ENCODE data around the gene FKBP3.
"Not testable (repeated sequence)": the region's sequence is repeated elsewhere in the genome, so short reads cannot be mapped to it uniquely, and the experiment has no call there.

Gene FKBP3

DNA sequence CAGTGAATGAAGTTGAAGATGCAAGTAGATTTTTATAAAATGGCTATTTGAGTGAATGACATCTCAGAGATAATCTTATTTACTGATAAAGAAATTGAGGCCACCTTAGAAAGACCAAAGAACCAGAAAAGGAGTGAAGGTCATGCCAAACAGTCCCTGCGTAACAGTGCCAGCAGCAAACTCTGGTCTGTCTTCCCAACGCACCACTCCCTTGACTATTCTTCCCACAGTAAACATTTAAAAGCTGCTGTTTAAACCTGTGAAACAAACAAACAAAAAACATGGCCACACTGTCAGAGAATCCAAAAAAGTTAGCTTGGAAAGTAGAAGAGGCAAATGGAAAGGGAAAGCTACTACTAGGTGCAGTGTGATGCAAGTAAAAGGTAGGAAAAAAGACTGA, 51.9 kb downstream of the FKBP3 start:
- no peak for DNase-seq (ENCODE audit: low read depth)

DNA sequence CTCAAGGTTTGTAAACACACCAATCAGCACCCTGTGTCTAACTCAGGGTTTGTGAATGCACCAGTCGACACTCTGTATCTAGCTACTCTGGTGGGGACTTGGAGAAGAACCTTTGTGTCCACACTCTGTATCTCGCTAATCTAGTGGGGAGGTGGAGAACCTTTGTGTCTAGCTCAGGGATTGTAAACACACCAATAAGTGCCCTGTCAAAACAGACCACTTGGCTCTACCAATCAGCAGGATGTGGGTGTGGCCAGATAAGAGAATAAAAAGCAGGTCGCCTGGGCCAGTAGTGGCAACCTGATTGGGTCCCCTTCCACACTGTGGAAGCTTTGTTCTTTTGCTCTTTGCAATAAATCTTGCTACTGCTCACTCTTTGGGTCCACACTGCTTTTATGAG, 53.2 kb downstream of the FKBP3 start:
- not testable (repeated sequence) for H3K4me3 ChIP-seq (ENCODE audit: low read depth, low read length); DNase-seq (ENCODE audit: low read depth)

More for the DNA sequence above, 51.9 kb downstream of the FKBP3 start:
- no peak overlapping the region for H3K4me3 ChIP-seq (ENCODE audit: low read depth, low read length)
- TF ChIP-seq, protein P1, sequence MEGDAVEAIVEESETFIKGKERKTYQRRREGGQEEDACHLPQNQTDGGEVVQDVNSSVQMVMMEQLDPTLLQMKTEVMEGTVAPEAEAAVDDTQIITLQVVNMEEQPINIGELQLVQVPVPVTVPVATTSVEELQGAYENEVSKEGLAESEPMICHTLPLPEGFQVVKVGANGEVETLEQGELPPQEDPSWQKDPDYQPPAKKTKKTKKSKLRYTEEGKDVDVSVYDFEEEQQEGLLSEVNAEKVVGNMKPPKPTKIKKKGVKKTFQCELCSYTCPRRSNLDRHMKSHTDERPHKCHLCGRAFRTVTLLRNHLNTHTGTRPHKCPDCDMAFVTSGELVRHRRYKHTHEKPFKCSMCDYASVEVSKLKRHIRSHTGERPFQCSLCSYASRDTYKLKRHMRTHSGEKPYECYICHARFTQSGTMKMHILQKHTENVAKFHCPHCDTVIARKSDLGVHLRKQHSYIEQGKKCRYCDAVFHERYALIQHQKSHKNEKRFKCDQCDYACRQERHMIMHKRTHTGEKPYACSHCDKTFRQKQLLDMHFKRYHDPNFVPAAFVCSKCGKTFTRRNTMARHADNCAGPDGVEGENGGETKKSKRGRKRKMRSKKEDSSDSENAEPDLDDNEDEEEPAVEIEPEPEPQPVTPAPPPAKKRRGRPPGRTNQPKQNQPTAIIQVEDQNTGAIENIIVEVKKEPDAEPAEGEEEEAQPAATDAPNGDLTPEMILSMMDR (IDR thresholded peaks at IDR 0.05; ENCODE audit: low read depth, low read length, missing control alignments) = no peak

DNA sequence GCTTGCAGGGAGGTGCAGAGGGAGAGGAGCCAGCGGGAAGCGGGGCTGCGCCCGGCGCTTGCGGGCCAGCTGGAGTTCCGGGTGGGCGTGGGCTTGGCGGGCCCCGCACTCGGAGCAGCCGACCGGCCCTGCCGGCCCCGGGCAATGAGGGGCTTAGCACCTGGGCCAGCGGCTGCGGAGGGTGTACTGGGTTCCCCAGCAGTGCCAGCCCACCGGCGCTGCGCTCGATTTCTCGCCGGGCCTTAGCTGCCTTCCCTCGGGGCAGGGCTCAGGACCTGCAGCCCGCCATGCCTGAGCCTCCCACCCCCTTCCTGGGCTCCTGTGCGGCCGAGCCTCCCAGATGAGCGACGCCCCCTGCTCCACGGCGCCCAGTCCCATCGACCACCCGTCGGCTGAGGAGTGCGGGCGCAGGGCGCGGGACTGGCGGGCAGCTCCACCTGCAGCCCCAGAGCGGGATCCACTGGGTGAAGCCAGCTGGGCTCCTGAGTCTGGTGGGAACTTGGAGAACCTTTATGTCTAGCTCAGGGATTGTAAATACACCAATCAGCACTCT, 53.8 kb downstream of the FKBP3 start:
- DNase-seq (ENCODE audit: low read depth); H3K4me3 ChIP-seq (ENCODE audit: low read depth, low read length): not testable (repeated sequence)

DNA sequence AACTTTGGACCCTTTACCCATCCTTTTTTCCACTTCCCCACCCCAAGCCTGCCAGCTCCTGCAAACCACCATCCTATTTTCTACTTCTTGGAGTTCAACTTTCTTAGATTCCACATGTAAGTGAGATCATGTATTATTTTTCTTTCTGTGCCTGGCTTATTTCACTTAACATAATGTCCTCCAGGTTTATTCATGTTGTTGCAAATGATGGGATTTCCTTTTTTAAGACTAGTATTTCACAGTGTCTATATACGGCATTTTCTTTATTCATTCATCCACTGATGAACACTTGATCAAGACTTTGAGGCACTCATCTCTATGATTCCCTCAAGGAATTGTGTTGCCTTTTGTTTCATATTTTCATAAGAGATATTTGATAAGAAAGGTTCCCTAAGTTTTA, 56.0 kb downstream of the FKBP3 start:
- no peak overlapping the region for H3K4me3 ChIP-seq (ENCODE audit: low read depth, low read length)
- no peak for DNase-seq (ENCODE audit: low read depth)
- TF ChIP-seq, protein P1 (IDR thresholded peaks at IDR 0.05; ENCODE audit: low read depth, low read length, missing control alignments) = no peak

DNA sequence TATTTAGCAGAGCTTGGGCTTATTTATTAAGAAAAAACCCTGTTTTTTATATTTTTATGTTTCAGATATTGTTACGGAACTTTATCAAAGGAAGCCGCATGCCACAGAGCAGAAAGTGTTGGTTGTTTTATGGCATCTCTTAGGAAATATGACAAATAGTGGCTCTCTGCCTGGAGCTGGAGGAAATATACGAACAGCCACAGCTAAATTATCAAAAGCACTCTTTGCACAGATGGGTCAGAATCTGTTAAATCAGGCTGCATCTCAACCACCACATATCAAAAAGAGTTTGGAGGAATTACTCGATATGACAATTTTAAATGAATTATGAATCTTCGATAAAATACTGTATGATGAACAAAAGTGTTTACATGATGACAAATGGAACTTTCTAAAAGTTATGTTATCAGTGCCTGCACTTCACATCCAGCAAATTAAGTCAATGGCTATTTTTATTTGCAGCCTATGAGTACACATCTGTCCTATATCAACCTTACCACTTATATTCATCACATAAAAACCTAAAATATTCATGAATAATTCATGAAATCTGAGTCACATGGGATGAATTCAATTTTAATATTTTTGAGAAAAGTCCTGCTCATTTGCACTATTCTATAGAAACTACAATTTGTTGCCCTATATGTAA, 60.9 kb downstream of the FKBP3 start:
- TF ChIP-seq, protein P1 (IDR thresholded peaks at IDR 0.05; ENCODE audit: low read depth, low read length, missing control alignments) = no peak
- no peak for DNase-seq (ENCODE audit: low read depth)
- H3K4me3 ChIP-seq (ENCODE audit: low read depth, low read length) = no peak overlapping the region

DNA sequence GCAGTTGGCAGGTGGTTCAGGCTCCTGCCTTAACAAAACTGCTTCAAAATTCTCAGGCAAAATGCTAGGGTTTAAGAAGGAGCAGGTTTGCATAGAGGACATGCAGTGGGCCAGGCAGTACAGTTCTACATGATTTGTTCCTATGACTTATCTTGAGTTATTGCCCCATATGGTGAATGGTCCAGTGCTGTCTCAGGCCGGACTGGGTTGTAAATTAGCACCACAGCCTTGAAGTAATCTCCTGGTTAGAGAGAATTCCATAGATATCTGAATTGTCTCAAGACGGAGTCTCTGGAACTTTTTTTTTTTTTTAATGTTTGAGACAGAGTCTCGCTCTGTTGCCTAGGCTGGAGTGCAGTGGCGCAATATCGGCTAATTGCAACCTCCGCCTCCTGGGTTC, 62.2 kb downstream of the FKBP3 start:
- TF ChIP-seq, protein P1 (IDR thresholded peaks at IDR 0.05; ENCODE audit: low read depth, low read length, missing control alignments) = no peak
- no peak overlapping the region for H3K4me3 ChIP-seq (ENCODE audit: low read depth, low read length)
- no peak for DNase-seq (ENCODE audit: low read depth)

DNA sequence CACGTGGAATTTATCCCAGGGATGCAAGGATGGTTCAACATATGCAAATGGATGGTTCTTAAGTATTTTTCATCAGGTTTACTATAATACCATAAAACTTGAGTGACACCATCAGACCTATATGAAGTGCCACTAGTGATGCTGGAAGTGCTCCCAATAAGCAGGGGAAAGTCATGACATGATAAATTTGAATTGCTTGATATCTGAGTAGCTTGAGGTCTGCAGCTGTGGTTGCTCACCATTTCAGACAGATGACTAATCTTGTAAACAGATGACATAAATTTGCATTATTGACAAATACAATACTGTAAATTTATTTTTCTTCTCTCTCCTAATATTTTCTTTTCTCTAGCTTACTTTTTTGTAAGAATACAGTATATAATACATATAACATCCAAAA, 64.1 kb downstream of the FKBP3 start:
- no peak for DNase-seq (ENCODE audit: low read depth)
- TF ChIP-seq, protein P1 (IDR thresholded peaks at IDR 0.05; ENCODE audit: low read depth, low read length, missing control alignments) = no peak
- no peak overlapping the region for H3K4me3 ChIP-seq (ENCODE audit: low read depth, low read length)

DNA sequence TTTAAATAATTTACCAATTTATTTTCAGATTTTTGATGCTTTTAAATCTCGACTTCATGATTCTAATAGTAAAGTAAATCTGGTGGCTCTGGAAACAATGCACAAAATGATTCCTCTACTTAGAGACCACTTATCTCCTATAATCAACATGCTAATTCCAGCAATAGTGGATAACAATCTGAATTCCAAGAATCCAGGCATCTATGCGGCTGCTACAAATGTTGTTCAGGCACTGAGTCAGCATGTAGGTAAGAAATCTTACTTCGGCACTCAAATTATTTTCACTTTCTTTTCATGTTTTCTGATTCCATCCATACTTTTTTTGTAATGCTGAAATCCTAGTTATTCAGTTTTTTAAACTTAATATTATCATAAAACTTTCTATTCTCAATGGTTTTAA, 65.9 kb downstream of the FKBP3 start:
- TF ChIP-seq, protein P1 (IDR thresholded peaks at IDR 0.05; ENCODE audit: low read depth, low read length, missing control alignments) = no peak
- DNase-seq (ENCODE audit: low read depth) = no peak
- H3K4me3 ChIP-seq (ENCODE audit: low read depth, low read length) = no peak overlapping the region
